SH-SY5Y (cell line): ENCODE data around the gene PDX1.

Experiments
- GATA2 ChIP-seq: IDR thresholded peaks from 2 replicates; pipeline ENCODE4 v1.6.1; 2011; ENCODE audit warnings: mild to moderate bottlenecking, low read depth, low read length
- GATA3 ChIP-seq: IDR thresholded peaks from 2 replicates; pipeline ENCODE4 v1.6.1; 2011; ENCODE audit warnings: low read depth, mild to moderate bottlenecking, low read length, moderate library complexity

PDX1 gene

DNA sequence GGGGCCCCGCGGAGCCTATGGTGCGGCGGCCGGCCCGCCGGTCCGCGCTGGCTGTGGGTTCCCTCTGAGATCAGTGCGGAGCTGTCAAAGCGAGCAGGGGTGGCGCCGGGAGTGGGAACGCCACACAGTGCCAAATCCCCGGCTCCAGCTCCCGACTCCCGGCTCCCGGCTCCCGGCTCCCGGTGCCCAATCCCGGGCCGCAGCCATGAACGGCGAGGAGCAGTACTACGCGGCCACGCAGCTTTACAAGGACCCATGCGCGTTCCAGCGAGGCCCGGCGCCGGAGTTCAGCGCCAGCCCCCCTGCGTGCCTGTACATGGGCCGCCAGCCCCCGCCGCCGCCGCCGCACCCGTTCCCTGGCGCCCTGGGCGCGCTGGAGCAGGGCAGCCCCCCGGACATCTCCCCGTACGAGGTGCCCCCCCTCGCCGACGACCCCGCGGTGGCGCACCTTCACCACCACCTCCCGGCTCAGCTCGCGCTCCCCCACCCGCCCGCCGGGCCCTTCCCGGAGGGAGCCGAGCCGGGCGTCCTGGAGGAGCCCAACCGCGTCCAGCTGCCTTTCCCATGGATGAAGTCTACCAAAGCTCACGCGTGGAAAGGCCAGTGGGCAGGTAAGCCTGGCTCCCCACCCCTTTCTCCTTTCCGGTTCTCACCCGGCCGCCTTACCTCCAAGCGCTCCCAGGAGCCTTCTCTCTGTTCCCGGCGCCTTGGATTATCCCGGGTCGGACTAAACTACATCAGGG lies at the start of gene PDX1:
TSS of gene PDX1 (plus strand) at position 67 of the 743 bp plus-strand sequence. CDS start at position 206, 139 bp downstream.
- TF ChIP-seq GATA2: no peak
- no peak for TF ChIP-seq GATA3

DNA sequence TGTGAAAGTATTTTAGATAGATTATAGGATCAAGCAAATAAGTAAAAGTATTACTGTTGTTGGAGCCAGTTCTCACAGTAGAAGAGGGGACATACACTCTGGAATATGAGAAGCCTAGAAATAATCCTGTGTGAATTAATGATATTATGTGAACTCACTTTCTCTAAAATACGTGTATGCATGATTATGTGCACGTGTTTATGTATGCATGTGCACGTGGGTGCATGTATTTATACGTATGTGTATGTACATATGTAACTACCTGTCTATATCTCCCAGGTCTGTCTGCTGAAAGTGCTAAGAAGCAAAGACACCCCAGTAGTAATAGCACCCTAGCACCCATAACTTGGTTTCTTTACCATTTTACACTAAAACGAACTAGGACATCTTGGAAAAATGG lies 41.5 kb upstream of the PDX1 start:
- TF ChIP-seq GATA3 (no peak), GATA2 (no peak)

DNA sequence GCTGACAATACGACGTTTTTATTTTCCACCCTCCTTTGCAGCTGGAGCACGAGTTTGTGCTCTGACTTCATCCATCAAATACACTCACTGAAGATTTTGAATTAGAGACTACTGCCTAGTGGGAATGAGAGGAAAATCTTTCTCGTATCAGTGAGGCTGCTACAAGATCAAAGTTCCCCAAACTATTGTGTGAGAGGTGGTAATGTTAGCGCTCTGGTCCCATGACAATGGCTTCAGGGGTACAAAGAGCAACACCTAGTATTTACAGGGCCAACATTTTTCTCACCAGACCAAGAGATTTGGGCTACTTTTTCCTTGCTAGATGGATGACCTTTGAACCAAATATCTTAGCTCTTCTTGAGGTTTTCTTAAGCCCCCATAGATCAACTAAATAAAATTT lies 30.3 kb upstream of the PDX1 start:
- no peak for TF ChIP-seq GATA2
- TF ChIP-seq GATA3: no peak

DNA sequence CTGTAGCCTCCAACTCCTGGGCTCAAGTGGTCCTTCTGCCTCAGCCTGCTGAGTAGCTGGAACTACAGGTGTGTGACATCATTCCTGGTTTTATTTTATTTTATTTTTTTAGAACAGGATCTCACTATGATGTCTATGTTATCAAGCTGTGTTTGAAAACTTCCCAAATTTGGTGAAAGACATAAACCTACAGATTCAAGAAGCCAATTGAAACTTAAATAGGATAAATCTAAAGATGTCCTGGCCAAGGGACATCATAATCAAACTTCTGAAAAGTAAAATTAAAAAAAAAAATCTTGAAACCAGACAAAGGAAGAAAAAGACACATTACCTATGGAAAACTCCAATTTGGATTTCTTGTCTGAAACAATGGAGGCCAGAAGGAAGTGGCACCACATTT lies 23.1 kb upstream of the PDX1 start:
- TF ChIP-seq GATA2 (no peak), GATA3 (no peak)

DNA sequence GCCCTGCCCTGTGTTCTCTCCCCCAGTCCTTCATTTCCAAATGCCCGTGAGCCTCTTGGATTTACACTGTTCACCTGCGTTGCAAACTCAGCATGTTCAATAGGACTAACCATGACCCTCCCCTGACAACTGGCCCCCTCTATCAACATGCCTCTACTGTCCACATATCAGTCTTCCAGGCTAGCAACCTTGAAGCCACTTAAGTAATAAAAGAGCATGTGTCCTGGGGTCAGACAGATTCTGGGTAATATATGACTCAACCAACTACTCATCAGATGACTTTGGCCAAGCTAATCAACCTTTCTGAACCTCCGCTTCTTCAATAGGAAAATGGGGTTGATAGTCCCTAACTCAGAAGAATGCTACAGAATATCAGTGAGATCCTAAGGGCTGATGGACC lies 15.1 kb upstream of the PDX1 start:
- TF ChIP-seq GATA2 (no peak), GATA3 (no peak)

DNA sequence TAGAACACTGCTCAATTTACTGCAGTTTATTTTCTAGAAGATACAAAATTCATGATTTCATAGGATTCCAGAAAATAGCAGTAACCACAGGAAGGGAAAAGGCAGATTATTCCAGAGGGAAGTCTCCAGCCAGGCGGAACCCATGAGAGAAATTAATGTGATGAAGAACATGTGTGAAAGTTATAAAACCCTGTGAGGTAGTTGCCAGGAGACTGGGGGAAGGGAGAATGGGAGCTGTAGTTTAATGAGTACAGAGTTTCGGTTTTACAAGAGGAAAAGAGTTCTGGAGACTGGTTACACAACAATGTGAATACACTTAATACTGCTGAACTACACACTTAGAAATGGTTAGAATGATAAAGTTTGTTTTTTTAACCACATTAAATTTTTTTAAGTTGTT lies 14.2 kb upstream of the PDX1 start:
- TF ChIP-seq GATA2: no peak
- no peak for TF ChIP-seq GATA3

DNA sequence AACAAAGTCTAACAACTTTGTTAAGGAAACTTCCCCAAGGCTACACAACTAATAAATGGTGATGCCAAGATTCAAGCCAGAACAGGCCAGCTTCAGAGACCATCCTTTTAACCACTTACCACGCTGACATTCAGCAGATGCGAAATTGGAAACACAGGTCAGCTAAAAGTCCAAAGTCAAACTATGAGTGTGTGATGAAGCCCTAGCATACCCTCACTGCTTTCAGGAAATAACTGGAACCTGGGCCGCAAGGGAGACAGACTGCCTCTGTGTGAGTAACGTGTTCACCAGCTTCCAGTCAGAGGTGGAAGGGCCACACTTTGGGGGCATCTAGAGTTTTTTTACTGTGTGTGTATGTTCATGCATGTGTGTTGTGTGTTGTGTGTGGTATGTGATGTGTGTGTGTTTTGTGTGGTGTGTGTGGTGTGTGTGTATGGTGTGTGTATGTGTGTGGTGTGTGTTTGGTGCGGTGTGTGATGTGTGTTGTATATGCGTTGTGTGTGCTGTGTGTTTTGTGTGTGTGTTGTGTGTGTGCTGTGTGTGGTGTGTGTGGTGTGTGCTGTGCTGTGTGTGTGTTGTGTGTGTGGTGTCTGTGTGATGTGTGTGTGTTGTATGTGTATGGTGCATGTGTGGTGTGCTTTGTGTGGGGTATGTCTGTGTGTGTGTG lies 12.5 kb upstream of the PDX1 start:
- TF ChIP-seq GATA2 (no peak), GATA3 (no peak)

DNA sequence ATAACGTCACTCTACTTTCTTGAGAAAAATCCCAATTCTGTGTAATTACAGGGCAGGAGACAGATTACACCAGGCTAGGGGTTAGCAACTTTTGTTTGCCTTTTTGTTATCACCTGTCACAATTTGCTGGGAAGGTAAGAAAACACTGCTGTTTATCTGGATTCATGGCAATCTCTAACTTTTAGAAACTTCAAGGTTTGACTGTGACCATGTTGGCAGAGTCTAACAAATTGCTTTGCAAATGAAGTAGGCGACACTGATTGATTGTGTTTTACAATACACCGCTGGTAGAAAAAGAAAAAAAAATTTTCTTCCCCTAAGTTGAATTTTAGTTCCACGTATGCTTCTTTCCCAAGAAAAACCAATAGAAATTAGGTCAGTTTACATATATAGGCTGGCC lies 10.4 kb upstream of the PDX1 start:
- TF ChIP-seq GATA2 (no peak), GATA3 (no peak)

DNA sequence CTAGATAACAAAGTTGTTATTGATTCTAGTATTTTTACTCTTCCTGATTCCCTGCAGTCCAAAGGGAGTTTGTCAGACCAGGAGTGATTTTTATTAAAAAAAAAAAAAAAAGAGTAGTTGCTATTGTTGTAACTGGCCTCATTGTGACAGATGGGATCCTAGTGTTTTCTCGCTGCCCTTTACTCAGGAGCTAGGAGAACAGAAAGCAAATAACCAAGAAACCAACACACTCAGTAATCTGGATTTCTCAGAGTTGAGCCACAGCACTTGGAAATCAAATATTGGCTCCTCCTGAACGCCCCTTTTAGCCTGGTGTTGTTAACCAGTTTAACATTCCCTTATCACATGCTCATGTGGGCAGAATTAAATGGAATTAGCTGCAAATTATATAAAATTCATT lies 8.3 kb upstream of the PDX1 start:
- TF ChIP-seq GATA2: no peak

DNA sequence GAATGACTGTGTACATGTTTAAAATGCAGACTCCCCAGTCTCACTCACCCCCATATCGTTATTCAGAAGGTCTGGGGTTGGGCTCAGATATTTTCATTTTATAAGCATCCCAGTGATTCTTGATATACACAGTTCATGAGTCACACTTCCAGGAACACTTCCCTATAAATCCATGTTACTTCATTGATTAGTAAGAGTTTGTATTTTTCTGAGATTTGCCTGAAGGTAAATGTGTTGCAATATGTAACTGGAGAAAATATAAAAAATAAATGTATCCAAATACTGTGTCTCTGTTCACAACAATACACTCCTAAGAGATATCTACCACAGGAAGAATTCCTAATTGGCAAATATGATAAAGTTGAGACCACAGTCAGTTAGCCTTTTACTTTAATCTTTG lies 6.6 kb upstream of the PDX1 start:
- TF ChIP-seq GATA2 (no peak), GATA3 (no peak)

DNA sequence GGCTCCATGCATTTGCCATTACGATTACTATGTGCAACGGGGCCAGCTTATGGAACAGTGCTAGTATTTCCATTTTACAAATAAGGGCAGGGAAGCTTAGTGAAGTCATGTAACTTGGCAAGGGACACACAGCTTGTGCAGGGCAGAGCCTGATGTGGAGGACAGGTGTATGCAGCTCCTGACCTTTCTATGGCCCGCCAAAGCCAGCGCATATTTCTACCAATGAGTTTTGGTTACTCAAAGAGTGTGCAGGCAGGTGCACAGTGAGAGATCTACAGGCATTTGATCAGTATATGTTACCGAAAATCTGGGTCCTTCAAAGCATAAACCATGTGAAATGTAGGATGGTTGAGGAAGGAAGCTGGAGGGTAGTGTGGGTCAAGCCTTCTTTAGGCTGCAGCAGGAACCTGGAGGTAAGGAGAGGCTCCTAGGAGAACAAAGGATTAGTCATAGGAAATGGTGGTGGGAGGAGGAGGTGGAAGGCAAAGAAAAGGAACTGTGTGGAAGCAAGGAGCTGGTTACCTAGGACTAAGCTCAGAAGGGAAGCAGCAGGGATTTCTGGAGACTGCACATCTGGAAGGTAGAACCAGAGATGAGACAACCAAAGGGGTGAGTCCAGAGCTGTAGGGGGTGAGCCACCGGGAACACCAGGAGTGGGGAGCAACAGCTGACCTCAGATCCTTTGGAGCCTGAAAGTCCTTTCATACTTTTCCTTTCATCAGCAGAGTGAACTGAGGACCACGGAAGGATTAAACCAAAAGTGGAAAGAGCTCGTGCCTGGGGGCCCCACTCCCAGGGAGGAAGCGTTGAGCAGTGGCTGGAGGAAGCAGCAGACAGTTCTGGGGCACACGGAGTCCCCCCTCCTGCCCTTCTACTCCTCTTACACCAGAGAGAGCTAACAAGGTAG lies 4.2 kb upstream of the PDX1 start:
- TF ChIP-seq GATA3 (no peak), GATA2 (no peak)

DNA sequence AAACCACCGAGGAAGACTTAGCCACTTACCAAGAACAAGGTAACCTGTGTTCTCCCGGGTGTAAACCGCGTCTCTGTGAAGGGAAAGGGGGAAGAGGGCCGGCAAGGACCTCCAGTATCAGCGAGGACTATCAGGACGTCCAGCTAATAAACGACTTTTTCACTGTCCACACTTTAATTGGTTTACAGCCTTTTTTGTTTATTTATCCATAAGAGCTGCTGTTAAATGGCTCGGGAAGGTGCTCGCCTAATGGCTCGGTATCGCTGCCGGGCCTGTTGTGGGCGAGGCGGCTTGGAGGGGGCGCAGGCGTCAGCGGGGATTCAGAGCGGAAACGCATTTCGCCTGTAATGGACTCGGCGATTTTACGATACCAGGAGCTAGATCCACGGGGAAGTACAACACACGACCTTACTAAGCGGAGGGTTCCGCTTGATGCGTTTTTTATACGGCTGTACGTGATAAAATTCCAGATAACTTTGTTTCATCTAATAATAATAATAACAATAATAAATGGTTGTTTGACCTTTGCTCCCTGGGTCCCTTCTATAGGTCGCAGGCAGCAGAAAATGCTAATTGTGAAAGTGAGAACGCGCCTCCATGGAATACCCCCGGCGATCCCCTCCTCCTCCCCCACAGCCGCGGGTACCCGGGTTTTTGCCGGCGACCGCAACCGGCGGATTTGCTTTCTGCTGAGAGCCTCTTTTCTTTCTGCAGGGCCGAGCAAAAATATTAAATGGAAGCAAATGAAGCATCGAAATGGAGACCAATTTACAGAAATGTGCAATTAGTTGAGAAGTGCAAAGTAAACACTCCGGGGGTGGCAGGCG lies 2.5 kb upstream of the PDX1 start:
- TF ChIP-seq GATA2 (no peak), GATA3 (no peak)

DNA sequence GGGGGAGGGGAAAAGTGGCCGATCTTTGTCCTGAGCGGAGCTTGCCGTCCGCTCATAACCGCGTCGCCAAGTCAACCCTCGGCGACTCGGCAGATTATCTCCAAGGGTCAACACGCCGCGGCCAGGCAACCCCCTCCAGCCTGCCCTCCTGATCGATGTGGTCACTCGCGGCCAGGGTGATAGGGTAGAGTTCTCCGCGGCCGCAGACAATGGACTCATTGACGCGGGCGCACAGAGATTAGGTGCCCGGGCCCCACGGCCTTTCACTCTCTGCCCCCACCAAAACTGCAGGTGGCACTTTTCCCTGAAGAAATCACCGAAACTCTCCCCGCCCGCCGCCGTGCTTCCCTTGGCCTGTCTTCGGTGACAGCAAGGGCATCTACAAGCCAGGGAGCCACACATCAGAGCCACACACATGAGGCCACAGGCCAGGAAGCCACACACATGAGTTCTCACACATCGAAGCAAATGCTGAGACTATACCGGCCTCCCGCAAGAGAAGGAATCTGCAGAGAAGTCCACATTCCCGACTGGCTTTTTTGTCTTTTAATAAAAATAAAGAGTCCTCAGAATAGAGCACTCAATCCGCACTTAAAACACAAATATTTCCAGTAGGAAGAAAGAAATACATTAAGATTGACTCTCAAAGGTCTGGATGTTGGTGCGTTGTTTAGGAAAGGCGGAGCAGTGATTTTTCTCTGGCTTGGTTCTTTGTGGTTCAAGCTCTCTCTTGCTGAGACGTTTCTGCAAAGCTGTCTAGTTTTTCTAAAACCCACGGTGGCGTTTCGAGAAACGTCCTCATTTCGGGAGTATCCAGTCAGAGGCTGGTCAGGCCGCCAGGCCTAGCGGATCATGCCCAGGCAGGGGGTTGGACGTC lies 1.5 kb upstream of the PDX1 start:
- TF ChIP-seq GATA3: no peak
- TF ChIP-seq GATA2: no peak
